GM20431 (cell line): ENCODE measurements around the gene AEN.

Experiments used
- in situ Hi-C: fragments of 300-500 bp; cut with MseI, MboI; formaldehyde crosslinking; loops from one replicate; pipeline ENCODE4 v1.15.0; 2020; ENCODE audit warnings: low sequenced_read_pairs; ENCODE audit not compliant: unreplicated experiment

The AEN gene

GRCh38 chr15:88658972-88659931 is 38.1 kb downstream of the AEN start:
- in situ Hi-C loops, result no loop called here

- in situ Hi-C loops, result no loop called here
Measured at GRCh38 chr15:88661041-88661700, 40.0 kb downstream of the AEN start.

GRCh38 chr15:88661761-88662556 is 40.8 kb downstream of the AEN start:
- in situ Hi-C loops, result no loop called here

- in situ Hi-C loops, result no loop called here
Measured at GRCh38 chr15:88663141-88663621, 42.0 kb downstream of the AEN start.

GRCh38 chr15:88664151-88664778 is 43.1 kb downstream of the AEN start:
- in situ Hi-C loops, result no loop called here

GRCh38 chr15:88674661-88675060 is 53.5 kb downstream of the AEN start:
- in situ Hi-C loops, result no loop called here

- in situ Hi-C loops, result no loop called here
Measured at GRCh38 chr15:88678755-88679154, 57.6 kb downstream of the AEN start.

GRCh38 chr15:88680241-88681001 is 59.3 kb downstream of the AEN start:
- in situ Hi-C loops, result no loop called here

- in situ Hi-C loops, result no loop called here
Measured at GRCh38 chr15:88681610-88682221, 60.6 kb downstream of the AEN start.
